Activated CD4-positive, CD25-positive, alpha-beta regulatory T cell (primary cell): Measurements from ENCODE around the gene RPL18A.

Source experiments
- DNase-seq, 4 experiments: peaks; one replicate each; lab custom pipeline; 2025; lab: John Stamatoyannopoulos, UW

The RPL18A gene

GRCh38 chr19:17859533-17860330, at the start of gene RPL18A:
TSS of gene RPL18A (plus strand) at chr19:17859910. CDS start at chr19:17859957, 47 bp downstream.
- DNase-seq, result peak; percentile 90 to 98 (median 97)

- no peak for DNase-seq
These were observed 48.6 kb upstream of the RPL18A start for GRCh38 chr19:17811103-17811502.

GRCh38 chr19:17811681-17812080, 48.0 kb upstream of the RPL18A start:
- DNase-seq, result no peak

- DNase-seq, result no peak
These were observed 47.6 kb upstream of the RPL18A start for GRCh38 chr19:17812099-17812498.

GRCh38 chr19:17817668-17818363, 41.9 kb upstream of the RPL18A start:
- DNase-seq, result no peak

DNA sequence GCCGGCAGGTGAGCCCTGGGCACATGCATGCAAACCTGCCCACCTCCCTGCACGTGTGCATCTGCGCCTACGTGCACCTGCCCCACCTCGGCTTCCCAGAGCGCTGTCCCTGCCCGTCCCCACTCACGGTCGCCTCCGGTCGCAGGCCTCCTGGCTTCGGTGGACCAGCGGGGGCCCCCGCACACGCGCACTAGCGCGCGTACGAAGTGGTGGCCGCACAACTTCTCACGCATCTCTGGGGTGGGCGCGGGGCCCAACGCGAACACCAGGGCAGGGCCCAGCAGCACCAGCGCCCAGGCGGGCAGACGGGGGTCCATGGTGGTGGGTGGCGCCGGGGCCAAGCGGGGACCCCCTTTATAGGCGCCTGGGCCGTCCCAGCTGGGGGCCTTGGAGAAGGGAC, 38.5 kb upstream of the RPL18A start, which contains the start of gene INSL3:
Gene INSL3, minus strand, starts transcription at position 330 of the 400 bp plus-strand sequence. Its CDS starts 13 bp downstream, at position 317.
- DNase-seq, result no peak

DNA sequence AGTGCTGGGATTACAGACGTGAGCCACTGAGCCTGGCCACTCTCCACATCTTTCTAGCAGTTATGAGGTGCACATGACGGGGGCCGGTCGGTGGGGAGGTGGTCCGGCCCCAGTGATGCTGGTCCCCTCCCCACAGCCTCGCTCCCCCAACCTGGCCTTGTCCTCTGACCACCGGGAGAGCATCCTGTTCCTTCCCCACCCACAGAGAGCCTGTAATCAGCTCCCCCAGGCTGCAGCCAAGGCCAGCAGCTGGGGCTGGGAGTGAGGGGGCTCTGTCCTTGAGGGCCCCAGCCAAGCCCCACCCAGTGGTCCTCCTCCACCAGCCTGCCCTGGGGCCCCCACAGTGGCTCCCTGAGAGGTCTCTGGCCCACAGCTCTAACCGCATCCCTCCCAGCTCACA, 35.4 kb upstream of the RPL18A start:
- DNase-seq, result no peak

DNA sequence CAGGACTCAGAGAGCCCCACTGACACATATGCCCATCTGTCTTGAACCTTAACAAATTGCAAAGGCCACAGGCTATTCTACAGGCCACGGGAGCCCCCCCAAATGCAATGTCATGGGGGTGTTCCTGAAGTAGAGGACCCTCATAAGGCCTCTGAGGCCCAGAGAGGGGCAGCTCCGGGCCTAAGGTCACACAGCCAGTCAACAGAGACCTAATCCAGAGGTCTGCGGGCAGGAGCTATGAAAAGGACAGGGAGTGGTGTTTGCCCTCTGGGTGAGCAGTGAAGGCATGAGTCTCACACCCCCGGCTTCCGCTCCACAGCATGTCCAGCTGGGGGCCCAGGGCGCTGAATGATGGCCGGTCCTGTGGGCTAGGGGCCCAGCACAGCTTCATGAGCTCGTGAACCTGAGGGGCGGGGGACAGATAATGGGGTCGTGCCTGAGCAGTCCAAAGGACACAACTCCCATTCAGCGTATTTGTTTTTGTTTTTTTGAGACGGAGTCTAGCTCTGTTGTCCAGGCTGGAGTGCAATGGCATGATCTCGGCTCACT, 33.1 kb upstream of the RPL18A start:
- no peak for DNase-seq

GRCh38 chr19:17829855-17830566, 29.7 kb upstream of the RPL18A start:
- no peak for DNase-seq

- no peak for DNase-seq
These were observed 28.9 kb upstream of the RPL18A start for GRCh38 chr19:17830567-17831418.

DNA sequence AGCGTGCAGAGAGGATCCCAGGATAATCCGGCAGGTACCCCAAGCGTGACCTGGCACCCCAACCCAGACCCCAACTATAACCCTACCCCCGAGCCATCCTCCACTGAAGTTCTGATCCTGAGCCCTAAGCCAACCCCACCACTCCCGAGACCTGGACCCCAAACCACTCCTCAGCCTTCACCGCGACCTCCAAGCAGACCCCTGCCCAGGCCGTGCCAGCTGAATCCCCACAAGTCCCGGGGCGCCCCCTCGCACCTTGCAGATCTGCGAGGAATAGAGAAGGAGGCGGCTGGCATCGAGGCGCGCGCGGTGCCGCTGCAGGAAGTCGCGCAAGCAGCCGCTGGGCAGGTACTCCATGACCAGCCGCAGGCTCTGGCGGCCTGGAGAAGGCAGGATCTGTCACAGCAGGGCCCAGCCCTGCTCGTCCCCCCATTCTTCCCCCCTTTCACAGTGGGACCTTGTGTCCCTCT, 28.3 kb upstream of the RPL18A start:
- no peak for DNase-seq

GRCh38 chr19:17832443-17833208, 27.1 kb upstream of the RPL18A start:
- DNase-seq, result no peak

DNA sequence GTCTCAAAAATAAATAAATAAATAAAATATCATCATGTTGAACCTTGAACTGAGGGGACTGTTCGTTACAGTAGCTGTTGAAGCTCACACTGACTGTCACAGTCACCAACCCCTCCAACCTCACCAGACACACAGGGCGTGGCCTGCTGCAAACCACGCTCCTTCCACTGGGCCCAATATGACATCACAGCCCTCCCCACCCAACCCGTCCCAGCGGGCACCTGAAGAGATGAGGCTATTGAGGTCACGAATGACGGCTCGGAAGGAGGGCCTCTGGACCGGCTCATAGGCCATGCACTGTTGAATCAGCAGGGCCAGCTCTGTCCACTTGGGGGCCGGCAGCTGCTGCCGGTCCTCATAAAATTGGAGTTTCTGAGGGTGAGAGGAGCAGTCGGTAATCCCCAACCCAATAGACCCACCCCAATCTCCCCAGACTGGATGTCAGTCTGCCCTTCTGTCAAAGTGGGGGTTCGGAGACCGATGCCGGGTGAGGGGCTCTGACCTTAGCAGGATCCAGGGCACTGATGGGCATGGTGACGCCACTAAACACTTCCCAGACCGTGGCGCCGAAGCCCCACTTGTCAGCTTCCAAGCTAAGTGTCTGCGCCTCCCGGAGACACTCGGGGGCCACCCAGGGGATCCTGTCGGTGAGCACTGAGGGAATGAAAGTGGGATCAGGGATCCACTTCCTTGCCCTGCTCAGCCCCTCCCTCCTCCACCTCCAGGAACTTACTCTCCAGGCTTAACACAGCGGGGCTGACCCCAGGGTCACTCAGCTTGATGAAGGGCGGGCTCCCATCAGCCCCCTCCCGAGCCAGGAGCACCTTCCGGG, 25.1 kb upstream of the RPL18A start:
- DNase-seq, result no peak

GRCh38 chr19:17835182-17836006, 24.3 kb upstream of the RPL18A start:
- no peak for DNase-seq

GRCh38 chr19:17836530-17836929, 23.2 kb upstream of the RPL18A start:
- DNase-seq, result no peak

GRCh38 chr19:17837972-17838371, 21.7 kb upstream of the RPL18A start:
- no peak for DNase-seq

- DNase-seq, result no peak
These were observed 19.7 kb upstream of the RPL18A start for GRCh38 chr19:17840019-17840418.

DNA sequence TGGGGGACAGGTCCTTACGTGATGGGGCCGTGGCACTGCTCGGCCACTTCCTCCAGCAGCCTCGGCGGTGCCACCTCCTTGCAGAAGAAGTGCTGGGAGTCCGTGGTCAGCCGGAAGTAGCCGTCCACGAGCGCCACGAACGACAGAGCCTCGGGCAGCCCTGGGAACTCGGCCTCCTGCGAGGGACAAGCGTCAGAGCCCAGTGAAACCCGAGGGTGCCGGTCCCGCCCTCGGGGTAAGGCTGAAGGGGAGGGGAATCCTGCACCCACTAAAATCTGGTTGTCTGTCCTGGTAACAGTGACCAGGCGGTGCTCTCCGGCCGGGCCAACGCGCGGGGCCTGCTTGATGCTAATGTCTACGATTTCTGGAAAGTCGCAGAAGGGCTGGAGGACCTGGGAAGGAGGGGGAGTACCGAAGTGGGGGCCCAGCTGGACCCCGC, 18.3 kb upstream of the RPL18A start:
- DNase-seq, result no peak
